Measurements from ENCODE around the gene GPR39.

Gene GPR39

DNA sequence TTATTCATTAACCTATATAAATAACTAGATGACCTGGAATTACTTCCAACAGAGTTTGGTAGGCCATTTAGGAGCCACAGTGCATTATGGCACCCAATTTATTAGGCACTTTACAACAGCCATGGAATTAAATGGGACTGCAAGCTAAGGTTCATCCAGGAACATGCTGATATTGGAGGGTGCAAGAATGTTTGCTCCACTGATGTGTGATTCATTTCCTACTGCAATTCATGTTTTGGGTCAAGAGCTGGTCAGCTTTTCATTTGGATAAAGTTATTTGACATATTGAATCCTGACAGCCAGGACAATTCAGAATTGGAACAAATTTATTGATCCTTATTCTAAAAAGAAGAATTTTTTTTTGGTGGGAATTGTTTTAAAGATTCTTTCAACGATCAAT lies 265.2 kb downstream of the GPR39 start:
- DNase-seq = no peak

DNA sequence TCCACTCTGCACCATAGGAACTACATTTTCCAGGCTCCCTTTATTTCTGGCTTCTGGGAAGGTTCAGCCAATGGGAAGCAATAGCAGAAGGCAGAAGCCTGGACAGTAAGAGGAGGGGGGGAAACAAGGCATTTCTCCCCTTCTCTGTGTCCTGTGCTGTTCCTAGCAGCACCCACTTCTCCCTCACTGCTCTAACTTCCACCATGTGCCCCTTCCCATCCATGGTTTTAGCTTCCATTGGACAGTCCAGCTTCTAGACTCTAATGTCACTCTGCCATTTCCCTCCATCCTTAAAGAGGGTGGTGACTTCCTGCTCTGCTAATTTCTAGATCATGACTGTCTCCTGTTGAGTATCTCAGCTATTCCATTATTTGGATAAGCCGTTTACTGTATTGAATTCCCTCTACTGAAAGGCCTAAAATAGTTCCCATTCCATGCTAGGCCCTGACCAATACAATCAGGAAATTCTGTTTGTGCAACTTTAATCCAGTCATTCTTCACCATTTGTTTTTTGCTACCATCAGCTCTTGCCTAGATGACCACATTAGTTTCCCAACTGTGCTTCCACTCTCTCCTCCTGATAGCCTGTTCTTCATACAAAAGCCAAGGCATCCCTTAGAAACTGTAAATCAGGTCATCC lies 274.2 kb downstream of the GPR39 start:
- no peak for DNase-seq

DNA sequence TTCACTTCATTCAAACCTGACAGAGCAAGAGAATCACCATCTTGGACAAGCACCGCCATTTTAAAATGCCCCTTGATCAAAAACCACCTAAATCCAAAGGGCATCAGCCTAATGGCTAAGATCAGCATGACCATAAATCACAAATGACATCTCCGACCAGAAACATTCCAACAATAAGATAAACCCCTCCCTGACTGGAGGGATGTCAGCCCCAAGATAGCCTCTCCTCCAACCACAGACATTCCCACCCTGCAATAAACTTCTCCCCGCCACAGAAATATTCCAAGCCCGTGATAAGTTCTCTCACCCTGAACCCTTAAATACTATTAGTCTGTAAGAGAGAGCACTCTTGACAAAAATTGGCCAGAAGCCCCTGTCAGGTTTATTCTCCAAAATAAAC lies 275.0 kb downstream of the GPR39 start:
- no peak for DNase-seq

DNA sequence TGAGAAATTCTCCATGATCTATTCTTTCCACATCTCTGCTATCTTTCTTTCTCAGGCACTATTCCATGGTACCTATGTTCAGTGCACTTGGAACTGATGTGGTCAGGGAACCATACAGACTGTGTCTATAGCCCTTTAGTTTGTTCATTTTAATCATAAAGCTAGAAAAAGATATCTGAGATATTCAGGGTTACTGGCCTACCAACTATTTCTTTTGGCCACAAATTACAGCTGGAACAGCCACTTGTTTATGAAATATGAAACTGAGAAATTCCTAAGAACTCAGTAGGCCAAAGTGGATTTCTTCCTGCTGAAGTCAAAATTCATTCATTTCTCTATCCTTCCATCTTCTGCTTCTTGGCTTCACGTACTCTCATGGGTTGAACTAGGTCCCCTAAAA lies 276.2 kb downstream of the GPR39 start:
- DNase-seq = no peak
